HG03135 (cell line): ENCODE data around the gene COL4A6.
"Not testable (repeated sequence)": the region's sequence is repeated elsewhere in the genome, so short reads cannot be mapped to it uniquely, and the experiment has no call there.

ENCODE experiments used
- ATAC-seq: cut with Tn5 transposase; IDR thresholded peaks from one replicate; pipeline ENCODE4 v1.9.1; 2021; ENCODE audit warnings: mild to moderate bottlenecking, moderate library complexity; ENCODE audit not compliant: unreplicated experiment

Gene COL4A6

DNA sequence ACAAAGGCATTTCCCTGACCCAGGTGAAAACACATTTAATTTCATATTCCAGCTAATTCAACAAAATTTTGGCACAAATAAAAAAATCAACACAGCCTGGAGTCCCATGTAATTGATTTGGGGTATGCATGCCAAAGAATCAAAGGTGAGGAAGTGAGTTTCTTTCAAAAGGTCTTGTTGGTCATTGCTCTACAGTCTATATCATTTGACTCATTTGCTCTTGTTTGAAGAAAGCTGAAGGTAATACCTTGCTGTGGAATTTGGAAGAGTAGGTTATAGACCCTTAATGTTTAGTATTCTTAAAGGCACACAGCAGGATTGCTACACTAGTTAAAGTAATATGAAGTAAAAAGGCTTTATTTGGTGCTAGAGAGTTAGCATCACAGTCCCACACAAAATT lies 25.4 kb downstream of the COL4A6 start:
- ATAC-seq = no peak

DNA sequence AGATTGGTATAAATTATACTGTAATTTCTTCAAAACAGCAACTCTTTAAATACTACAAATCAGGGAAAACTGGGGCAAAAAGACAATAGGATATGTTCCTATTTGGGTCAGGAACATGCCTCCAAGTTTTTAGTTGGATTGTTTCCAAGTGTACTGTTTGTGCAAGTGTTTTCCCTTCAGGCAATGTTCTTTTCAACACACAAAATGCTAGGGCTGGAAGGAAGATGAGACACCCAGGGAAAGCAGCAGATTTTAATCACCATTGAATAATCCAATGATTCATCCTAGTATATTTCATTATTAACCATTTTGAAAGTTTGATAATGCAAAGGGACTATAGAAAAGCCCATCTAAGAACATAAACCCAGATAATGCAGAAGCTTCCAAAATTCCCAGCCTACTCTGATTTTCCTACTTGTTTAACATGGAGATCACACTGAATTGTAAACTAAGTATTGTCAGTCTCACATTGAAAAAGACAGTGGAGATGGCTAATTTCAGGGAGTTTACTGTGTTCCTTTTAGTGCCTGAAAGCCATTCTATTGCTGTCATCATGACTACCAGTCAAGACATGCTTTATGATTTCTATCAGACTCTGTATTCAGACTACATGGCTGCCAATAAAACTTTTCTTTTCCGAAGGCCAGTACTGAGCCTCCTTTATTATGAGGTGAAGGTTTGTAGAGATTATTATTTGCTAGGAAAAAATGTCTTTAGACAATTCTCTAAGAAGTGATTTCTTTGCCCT lies 38.6 kb downstream of the COL4A6 start:
- ATAC-seq = no peak

DNA sequence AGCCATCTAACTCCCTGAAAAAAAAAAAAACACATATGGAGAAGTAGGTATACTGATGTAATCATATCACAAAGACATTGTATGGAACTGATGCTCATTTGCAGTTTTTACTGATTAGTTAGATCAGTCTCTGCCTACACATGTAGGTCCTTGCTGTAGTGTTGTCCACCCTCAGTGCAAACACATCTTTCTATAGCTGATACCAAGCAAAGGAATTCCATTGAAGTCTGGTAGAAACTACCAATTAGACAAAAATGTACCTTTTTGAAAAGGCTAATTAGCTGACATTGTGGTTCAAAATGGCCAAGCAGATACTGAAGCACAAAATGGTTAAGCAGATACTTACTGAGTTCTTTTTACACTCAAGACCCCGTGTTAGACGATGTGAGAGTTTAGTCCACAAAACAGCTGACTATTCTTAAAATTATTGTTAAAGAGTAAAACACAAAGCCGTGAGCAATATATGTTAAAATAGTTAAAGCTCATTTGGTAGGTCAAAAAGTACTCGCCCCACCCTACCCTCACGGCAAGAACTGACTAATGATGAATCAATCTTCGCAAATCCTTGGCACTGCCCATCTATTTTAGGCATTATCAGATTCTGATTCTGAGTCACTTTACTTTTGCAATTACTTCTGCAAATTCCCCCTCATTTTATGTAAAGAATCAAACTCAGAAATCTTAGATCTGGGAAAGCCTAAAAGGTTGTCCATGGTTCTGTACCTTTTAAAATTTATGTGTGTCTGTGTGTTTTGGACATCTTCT lies 40.4 kb downstream of the COL4A6 start:
- ATAC-seq = no peak

DNA sequence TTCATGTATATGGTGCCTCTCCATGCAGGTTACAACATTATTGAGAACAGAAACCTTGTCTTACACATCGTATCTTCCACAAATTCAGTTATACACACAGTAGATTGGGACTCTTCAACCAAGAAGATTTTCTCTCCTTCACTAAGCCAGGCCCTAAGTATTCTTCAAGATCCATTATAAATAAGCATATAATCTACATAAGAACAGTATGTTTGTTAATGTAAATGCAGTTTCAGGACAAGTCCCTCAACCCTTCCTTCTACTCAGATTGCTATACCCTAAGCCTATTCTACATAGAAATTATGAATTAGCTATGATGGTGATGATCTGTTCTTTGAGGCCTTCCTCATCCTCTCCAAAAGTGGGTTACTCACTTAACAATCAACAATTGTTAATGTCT lies 41.2 kb downstream of the COL4A6 start:
- no peak for ATAC-seq

DNA sequence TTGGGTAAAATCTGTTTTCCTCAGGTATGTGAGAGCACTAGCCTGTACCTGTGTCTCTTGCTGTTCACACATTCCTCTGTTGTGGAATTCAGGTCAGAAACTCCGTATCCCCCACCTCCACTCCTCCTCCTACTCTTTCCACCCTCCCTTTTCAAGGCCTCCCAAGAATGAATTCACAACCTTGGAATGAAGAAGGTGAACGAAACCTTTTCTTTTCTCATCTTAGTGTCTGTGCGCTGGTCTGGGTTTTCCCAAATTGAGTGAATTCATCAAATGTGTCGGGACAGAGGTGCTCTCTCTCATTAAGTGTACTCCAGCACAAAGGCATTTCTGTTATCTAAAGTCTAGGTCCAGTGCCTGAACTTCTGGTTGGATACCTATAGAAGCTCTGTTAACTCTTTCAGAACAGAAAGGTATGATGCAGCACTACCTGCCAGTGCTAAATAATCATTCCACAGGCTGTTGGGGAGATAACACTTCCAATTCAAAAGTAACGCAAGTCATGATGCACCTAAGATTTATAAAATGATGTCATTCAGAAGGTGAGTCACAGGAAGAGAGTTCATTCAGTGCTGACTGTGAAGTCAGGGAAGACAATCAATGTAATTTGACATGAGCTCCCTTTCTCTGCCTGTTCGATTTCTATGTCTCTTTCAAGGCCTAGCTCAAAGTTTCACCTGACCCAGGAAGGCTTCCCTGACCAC lies 41.9 kb downstream of the COL4A6 start:
- ATAC-seq = no peak

DNA sequence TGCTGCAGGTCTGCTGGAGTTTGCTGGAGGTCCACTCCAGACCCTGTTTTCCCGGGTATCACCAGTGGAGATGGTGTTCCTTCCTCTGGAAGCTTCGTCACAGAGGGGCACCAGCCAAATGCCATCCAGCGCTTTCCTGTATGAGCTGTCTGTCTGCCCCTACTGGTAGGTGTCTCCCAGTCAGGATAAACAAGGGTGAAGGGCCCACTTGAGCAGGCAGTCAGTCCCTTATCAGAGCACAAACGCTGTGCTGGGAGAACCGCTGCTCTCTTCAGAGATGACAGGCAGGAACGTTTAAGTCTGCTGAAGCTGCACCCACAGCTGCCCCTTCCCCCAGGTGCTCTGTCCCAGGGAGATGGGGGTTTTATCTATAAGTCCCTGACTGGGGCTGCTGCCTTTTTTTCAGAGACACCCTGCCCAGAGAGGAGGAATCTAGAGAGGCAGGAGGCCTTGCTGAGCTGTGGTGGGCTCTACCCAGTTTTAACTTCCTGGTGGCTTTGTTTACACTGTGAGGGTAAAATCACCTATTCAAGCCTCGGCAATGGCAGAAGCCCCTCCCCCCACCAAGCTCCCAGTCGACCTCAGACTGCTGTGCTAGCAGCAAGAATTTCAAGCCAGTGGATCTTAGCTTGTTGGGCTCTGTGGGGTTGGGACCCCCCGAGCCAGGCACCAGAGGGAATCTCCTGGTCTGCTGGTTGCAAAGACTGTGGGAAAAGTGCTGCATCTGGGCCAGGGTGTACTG lies 47.1 kb downstream of the COL4A6 start:
- ATAC-seq = not testable (repeated sequence)

DNA sequence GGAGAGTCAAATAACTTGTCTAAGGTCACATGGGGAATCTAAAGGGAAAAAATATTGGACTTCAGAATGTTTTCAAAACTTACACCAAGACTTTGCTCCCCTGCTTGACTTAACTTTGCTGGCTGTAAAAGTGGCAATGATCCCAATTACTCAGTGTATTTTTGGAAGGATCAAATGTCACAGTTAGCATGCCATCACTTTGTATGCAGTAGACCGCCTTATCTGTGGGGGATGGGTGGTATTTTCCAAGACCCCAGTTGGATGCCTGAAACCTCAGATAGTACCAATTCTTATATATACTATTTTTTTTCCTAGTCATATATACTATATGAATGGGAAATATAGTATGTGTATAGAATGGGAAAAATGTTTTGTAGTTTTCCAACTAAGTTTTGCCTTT lies 53.4 kb downstream of the COL4A6 start:
- ATAC-seq = no peak

DNA sequence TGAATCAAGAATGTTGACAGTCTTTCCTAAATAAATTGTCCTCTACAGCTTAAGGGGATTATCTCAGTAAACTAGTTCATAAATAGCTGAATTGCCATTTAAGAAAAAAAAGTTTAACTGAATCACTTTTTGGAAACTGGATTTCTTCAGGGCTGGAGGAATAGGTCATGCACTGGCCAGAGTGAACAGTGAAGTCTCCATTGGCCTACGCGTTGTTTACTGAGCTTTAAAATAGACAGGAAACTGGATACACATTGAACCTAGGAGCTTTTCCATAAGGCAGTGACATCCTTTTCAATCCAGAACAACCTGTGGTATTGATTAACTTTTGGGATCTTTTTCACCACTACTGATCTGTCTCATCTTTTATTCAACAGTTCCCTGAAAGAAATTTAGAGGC lies 58.0 kb downstream of the COL4A6 start:
- ATAC-seq = no peak

DNA sequence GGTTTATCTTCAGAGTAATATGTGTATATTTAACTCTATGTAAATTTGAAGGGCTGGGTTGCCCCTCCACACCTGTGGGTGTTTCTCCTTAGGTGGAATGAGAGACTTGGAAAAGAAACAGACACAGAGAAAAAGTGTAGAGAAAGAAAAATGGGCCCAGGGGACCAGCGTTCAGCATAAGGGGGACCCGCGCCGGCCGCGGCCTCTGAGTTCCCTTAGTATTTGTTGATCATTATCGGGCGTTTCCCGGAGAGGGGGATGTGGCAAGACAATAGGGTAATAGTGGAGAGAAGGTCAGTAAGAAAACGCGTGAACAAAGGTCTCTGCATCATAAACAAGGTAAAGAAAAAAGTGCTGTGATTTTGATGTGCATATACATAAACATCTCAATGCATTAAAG lies 61.4 kb downstream of the COL4A6 start:
- not testable (repeated sequence) for ATAC-seq

DNA sequence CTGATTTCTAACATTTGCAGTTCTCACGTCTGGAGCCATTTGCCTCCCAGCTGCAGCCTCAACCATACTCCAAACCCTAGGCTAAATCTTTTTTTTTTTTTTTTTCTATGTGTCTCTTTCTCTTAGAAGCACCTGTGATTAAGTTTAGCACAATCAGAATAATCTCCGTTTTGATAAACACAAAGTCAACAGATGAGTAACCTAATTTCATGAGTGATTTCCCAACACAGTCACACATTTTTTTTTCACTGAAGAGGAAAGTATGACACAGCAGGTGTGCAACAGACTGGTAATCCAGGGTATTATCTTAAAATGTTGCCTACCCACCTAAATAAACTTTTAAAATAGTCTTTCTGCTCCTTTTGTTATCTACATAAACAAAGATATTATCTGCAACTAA lies 62.6 kb downstream of the COL4A6 start:
- ATAC-seq = not testable (repeated sequence)

DNA sequence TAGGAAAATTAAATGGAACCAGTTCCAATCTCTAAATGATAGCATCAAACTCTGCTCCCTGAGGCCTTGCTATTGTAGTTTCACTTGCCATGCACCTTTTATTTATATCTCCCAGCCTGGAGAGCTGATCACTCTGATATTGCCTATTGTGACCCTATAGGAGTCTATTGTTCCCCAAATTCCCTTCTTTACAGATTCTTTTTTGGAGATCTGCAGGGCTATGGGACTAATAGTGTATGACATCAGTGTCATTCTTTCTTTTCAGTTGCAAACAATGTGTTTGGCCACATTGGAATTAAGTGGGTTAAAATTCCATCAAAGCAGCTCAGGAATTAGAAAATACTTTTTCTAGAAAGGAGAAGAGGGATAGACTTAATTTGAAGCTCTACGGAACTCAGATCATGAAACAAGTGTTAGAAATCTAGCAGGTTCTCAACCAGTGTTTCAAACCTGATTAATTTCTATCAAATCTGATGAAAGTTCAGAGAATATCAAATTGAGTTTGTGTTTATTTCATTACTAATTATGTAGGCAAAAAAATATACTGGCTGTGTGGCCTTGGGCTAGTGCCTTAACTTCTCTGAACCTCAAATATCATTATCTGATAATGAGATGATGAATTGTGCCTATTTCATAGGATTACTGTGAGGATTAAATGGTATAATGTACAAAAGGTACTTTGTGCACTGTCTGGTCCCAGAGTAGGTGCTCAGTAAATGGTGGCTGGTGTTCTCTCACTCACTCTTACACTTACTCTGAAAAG lies 71.4 kb downstream of the COL4A6 start:
- no peak for ATAC-seq

DNA sequence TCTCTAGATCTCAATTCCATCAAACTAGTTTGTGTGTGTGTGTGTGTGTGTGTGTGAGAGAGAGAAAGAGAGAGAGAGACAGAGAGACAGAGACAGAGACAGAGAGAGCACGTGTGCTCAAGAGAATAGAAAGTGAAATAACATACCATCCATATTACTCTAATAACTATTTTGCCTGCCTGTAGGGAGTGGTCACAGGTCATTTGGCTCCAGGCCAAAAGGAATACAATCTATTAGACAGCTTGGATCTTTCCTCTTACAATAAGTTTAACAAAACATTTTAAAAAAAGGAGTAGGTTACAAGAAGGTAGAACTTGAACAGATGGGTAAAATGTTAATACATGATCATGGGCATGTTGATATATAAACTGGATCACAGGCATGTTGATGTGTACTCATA lies 76.2 kb downstream of the COL4A6 start:
- ATAC-seq = no peak

DNA sequence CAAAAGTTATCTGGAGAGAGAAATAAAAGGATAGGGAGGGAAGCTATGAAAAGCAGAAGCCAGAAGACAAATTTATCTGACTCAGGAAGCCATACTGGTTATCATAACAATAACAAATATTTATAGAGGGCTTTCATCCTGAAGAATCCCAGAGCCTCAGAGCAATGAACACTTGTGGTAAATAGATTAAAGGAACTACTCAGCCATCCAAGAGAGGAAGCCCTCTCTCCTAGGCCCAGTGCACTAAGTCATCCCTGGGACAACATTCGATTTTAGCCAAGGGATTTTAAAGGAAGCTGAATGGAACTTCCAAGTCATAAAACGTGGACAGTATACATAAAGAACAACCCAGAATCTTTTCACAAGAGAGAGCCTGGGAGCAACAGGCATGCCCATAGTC lies 76.9 kb downstream of the COL4A6 start:
- no peak for ATAC-seq

DNA sequence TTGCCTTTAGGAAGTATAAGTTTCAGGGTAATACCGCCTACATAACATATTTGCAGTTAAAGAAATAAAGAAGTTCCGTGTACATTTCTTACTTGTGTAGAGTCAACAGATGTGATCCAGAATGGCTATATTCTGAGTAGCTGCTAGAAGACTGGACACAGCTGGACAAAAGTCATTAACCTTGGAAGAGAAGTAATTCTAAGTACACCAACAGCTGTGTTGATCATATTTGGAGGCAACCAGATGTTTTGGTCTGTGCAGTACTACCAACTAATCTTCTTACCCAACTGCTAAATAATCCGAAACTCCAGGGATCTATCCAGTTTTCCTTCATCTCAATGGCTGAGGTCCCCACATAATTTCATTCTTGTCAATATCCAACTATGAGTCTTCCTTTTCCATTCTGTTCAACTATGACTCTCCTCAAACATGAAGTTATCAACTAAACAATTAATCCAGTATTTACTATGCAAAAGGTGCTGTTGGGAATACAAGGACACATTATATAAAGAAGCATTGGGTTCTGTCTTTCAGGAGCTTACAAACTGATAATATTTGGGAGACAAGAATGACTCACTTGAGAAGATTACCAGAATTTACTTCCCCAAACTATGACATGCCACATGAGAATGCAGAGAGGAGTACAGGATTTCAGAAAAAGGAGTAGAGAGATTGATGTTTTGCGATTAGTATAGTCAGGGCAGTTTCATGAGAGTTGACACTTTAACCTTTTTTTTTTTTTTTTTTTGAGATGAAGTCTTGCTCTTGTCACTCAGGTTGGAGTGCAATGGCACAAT lies 78.2 kb downstream of the COL4A6 start:
- ATAC-seq = no peak

DNA sequence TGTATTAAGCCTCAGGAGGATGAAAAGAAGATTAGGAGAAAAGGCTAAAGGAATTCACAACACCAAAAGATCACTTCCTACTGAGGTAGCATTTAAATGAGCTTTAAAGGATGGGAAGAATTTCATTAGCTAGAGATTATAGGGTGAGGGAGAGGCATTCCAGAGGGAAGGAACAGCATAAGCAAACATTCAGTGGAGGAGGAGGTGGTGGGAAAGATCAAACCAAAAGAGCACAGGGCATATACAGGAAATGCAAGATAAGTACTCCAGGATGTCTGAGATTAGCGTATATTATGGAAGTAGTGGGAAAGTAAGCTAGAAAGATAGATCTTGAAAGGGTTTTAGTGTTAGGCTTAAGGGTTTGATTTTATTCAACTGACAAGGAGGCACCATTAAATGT lies 84.8 kb downstream of the COL4A6 start:
- ATAC-seq = no peak

DNA sequence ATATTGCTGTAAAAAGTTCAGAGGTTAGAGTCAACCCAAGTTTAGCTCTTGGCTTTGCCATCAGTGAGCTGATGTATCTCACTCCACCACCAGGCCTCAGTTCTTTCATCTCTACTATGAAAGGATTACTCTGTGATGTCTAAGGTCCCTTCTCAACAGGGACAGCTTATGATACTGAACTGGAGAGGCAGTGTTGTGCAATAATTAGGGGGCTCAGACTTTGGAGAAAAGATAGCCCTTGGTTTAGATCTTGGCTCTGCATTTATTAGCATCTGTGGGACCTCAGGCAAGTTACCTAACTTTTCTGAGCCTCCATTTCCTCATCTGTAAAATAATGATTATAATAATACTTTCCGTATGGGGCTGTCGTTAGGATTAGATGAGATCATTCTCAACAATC lies 89.0 kb downstream of the COL4A6 start:
- ATAC-seq = no peak

DNA sequence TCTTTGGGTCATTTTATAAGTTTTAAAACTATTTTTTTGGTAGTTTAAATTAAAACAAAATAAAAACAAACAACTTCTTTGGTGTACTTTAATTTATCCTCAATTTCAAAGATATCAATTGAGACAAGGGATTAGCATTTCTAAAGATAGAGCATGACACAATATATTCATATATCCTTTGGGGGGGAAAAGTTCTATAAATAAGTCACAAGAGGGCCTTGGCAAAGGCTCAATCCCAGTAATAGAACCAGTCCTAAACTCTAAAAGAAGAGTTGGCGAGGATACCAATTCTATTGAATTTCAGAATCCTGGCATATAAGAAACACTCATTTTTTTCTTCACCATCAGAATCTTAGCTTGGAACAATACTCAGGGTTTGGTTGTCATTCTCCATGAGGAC lies 89.7 kb downstream of the COL4A6 start:
- no peak for ATAC-seq

DNA sequence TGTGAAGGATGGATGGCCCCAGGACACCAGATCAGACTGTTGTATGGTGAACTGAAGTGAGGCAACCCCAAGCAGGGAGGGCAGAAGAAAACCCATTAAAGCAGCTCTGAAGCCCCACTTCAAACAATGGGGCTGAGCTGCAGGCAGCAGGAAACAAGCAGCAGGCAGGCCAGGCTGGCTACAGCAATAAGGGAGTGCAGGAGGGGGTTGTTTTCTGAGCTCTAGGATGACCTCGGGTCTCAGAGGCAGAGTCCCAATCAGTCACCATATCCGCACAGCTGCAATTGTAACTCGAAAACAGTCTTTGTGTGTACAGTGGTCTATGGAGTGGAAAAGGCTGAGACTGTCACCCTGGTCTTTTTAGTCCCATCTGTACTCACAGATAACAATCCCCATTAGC lies 90.4 kb downstream of the COL4A6 start:
- no peak for ATAC-seq

DNA sequence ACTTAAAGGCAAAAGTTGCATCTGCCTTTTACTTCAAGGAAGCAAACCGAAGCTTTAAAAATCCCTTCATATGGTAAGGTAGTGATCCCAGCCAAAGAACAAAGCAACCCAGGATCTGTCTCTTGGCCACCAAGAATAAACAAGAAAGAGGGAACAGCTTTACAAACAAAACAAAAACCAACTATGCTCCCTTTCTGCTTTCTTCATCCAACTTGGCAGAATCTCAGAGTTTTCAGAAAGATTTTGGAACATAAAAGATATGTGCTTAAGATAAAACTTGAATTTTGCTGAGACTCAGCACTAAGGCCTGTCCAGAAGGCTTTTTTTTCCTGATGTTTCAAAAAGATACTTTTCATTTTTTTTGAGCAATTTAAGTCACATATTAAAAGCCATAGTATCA lies 94.0 kb downstream of the COL4A6 start:
- ATAC-seq = no peak

DNA sequence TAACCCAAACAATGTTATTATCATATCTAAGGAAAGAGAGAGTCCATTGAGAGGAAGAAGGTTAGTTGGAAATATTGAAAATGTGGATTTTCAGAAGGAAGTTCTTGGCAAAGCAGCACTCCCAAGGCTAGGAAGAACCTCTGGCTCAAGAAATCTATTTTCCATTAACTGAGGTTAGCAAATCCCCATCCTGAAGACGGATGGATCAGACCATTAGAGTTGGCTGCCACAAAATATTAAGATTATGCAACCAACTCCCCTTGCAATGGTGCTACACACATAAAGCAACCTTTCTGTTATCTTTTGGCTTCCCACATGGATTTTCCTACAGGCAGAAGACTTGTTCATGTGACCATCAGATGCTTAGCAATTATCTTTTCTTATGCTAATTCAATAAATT lies 96.3 kb downstream of the COL4A6 start:
- ATAC-seq = no peak
